Stimulated activated CD8-positive, alpha-beta memory T cell treated with anti-CD3 and anti-CD28 coated beads, Interleukin-4, amount 100 ng/mL, for 48 hours (primary cell): ENCODE results near the gene RAD23B.
"Not testable (repeated sequence)": the region's sequence is repeated elsewhere in the genome, so short reads cannot be mapped to it uniquely, and the experiment has no call there.

Source experiments
- DNase-seq: peaks from one replicate; pipeline ENCODE4 v3.0.0-alpha.2; 2020

The RAD23B gene

DNA sequence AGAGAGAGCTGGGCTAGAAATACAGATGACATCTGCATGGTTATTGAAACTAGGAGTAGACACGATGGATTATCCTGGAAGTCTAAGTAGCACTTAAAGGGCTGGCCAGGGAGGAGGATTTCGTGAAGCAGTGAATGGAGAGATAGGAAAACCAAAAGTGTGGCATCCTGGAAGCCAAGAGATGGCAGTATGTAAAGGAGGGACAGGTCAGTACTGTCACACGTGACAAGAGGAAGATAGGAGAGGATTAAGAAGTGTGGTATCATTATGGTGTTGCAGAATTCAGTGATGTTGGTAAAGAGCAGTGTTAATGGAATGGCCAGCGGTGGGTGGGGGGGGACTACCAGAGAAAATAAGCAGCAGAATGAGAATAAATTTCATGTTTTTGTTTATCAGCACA is 11.7 kb downstream of the RAD23B start:
- DNase-seq: no peak

DNA sequence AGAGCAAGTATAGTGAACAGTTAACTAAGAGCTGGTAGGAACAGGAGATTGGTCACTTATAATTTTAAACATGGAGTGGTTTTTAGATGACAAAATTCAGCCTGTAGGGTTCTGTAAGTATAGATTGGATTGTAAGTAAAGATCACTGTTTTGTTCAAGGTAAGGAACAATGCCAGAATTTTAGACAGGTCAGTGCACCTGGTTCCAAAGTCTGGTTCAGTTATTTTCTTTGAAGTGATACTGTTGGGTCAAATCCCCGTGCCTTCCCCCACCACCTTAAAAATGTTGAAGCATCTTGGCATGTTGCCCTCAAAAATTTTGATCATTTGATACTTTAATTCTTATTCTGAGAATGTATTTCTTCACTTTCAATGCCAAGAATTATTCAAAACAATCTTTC is 12.9 kb downstream of the RAD23B start:
- no peak for DNase-seq

DNA sequence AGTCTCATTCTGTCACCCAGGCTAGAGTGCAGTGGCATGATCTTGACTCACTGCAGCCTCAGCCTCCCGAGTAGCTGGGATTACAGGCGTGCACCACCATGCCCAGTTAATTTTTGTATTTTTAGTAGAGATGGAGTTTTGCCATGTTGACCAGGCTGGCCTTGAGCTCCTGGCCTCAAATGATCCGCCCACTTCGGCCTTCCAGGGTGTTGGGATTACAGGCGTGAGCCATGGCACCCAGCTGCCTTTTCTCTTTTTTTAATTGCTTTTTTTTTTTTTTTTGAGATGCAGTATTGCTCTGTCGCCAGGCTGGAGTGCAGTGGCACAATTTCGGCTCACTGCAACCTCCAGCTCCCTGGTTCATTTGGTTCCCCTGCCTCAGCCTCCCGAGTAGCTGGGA is 13.5 kb downstream of the RAD23B start:
- not testable (repeated sequence) for DNase-seq

DNA sequence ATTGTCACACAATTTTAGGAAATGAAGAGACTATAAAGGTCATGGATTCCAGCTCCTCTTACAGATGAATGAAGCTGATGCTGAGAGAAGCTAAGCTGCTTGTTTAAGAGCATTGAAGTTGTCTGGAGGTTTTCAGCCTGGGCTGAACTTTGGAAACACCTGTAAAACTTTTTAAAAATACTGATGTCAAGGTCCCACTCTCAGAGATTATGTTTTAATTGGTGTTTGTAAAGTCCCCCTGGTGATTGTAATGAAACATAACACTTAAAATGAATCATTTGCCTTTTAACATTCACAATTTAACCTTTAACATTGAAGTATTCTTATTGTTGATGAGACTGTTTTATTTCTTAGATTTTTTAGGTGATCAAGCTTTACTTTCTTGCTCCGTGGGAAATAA is 16.4 kb downstream of the RAD23B start:
- no peak for DNase-seq

DNA sequence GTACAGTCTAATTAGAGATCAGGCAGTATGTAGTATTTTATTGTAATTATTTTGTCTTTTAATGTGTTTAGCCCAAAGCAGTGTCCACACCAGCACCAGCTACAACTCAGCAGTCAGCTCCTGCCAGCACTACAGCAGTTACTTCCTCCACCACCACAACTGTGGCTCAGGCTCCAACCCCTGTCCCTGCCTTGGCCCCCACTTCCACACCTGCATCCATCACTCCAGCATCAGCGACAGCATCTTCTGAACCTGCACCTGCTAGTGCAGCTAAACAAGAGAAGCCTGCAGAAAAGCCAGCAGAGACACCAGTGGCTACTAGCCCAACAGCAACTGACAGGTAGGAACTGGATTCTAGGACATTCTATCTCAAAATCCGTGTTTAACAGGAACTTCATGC is 23.2 kb downstream of the RAD23B start:
- DNase-seq: no peak

DNA sequence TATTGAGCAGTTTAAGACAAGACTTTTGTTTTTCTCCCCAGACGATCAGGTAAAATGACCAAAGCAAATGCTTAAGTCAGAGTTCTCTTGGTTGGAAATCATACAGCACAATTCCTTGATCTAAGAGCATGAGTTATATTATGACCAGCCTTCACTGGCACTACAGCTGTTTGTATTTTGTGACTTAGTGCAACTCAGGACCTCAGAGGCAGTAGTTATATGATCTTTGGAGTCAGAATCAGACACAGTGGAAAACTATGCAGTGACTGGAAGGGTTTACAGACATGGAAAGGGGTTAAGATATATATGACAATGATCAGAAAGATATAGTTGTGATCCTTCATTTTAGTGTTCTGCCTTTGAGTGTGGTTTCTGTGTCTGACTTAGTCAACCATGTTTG is 24.3 kb downstream of the RAD23B start:
- no peak for DNase-seq

DNA sequence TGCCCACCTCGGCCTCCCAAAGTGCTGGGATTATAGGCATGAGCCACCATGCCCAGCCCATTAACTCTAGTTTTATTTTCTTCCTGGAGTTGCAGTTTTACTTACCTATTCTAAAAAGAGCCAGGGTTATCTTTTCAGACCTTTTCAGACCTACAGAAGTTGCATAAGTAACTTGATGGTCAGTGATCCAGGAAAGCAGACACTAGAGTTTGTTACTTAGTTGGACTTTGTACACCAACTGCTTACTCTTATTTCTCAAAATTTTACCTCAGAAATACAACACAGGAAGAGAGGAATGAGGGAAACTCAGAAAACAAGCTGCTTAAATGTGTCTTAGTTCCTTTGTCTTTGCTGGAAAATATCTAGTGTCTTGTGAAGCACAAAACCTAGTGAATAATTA is 25.4 kb downstream of the RAD23B start:
- DNase-seq: no peak

DNA sequence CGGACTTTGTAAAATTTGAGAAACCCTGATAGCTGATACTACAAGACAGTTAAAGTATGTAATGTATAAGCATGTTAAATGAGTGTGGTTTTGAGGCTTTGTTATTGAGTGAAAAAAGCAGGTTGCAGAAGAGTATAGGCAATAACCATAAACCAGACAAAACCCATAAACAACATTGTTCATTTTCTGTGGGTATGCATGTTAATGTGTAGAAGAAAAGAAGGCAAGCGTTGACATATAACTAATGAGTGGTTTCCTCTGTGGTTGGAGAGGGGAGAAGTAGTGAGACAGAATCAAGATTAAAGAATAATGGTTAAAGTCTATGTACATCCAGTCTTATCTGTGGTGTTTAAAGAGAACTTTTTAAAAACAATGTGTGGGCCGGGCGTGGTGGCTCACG is 26.2 kb downstream of the RAD23B start:
- no peak for DNase-seq

DNA sequence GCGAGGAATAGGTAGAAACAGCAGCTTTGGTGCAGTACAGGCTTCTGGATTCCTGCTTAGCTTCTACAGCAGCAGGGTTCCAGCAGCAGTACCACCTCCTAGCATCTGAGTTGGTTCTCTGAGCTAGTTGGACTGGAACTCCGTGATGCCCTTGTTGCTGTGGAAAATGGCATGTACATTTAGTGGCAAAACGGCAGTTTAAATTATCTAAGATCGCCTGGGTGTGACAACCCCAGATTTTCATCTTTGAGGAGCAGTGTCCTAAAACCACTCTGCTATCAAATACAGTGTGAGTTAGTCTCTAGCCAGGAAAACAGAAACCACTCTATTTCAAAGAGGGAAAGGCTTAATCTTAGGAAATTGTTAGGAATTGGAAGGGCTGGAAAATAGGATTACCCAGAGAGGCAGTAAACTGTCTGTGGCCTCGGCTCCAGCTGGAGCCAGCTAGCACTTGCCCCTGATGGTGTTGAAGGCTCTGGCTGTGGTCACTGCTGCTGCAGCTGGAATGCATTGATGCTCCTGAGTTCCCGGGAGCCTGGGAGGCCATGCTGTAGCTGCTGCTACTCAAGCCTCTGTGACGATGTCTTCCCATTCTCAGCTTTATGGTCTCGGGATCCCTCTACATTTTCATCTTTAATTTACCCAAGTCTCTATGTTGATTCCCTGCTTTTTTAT is 29.4 kb downstream of the RAD23B start:
- DNase-seq: no peak

DNA sequence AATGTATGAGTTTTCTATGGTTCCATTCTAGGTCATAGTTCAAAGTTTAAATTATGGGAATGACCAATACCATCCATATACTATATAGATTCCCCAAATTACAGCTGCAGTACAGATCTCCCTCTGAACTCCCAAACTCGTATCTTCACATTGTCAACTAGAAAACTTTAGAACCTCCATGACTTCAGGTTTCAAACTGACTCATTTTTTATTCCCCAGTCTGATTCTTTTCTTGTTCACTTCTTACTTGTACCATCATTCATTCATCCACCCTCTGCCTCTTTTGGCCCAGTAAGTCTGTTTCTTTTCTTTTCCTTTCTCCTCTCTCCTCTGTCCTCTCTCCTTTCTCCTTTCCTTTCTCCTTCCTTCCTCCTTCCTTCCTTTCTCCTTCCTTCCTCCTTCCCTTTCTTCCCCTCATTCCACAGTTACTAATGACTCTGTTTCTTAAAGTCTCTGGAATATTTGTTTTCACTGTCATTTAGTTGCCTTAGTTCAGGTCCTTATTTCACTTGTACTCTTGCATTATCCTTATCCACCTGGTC is 30.5 kb downstream of the RAD23B start:
- DNase-seq: no peak

DNA sequence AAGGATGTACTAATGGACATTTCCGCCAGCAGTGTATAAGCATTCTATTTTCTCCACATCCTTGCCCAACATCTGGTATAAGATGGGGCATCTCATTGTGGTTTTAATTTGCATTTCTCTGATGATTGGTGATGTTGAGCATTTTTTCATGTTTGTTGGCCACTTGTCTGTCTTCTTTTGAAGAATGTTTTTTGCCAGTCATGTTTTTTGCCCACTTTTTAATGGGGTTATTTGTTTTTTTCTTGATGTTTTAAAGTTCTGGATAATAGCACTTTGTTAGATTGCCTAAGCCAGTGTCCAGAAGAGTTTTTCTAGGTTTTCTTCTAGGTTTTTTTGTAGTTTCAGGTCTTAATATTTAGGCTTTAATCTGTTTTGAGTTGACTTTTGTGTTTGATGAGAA is 31.7 kb downstream of the RAD23B start:
- no peak for DNase-seq

DNA sequence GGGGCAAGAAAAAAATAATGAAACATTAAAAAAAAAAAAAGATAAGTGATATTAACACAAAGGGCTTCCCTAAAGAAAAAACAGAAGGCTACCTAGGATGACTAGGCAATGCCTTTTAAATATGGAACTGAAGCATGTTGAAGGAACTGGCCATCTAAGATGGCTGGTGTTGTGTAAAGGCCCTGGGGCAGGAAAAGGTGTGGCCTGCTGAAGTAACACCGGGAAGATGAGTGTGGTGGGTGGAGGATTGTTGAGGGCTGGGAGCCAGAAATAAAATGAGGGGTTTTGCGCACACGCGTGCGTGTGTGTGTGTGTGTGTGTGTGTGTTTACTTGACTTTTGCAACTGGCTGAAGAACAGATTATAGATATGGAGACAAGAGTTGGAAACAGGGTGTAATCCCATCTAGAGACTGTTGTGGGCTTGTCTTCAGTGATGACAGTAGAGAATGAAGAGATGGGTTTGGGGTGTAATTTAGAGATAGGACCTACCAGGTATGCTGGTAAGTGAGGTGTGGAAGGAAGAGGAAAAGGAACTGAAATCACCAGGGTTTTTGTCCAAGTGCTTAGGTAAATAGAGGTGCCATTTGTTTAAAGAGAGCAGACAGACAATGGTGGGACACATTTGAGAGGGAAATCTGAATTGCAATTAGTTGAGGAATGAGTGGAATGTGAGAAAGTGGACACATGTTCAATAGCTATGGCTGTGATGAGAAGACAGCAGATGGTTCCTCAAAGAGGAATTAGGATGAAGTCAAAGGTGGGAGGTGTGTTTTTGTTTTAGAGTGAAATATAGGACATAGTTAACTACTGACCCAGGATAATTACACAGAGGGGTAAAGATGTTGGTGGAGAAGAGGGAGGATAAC is 33.9 kb downstream of the RAD23B start:
- DNase-seq: no peak

DNA sequence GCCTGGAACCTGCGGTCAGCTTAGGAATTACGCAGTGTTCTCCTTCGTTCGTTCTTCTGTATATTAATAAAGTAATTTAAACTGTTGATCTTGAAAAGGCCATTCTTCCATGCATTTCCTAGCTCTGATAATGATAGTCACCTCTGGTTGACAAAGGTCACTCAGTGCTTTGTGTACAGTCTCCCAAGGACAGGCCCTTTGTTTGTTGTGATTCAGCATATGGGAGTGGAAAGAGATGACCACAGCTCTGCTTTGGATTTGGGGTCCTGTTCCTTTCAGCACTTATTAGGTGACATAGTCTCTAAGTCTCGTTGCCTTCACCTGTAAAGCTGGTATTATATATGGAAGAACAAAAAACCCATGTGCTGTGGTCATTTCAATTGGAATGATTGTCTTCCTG is 39.6 kb downstream of the RAD23B start:
- DNase-seq: no peak

DNA sequence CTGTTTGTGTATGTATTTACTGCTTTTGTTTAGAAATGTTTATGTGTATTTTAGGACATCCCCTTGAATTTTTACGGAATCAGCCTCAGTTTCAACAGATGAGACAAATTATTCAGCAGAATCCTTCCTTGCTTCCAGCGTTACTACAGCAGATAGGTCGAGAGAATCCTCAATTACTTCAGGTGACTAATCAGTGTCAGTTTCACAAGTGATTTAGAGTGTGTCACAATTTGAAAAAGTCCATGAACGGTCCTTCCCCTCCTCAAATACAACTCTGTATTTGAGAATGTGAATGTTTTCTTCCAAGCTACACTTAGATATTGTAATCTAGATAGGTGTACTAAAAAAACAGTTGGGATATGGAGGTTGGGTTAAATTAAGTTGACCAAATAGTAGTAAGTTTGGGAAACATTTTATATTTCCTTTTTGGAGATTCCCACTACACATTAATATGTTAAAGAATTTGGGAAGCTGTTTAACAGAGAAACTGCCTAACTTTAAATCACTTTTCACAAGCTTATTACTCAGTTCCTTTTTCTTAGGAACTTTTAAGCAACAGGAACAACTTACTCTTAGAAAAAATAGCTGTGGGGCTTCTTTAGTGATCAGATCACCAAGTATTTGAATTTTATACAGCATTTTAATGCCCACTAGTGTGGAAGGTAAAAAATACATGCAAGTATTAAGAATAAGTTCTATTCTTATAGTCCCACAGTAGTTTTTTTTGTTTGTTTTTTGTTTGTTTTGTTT is 40.9 kb downstream of the RAD23B start:
- no peak for DNase-seq

DNA sequence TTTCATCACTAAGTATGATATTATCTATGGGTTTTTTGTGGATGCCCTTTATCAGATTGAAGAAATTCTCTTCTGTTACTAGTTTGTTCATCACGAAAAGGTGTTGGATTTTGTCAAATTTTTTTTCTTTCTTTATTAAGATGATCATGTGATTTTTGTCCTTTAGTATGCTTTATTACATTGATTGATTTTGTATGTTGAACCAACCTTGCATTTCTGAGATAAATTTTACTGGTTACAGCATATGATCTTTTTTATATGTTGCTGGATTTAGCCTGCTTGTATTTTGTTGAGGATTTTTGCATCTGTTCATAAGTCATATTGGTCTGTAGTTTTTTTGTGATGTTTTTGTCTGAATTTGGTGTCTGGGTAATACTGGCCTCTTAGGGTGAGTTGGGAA is 42.8 kb downstream of the RAD23B start:
- no peak for DNase-seq

DNA sequence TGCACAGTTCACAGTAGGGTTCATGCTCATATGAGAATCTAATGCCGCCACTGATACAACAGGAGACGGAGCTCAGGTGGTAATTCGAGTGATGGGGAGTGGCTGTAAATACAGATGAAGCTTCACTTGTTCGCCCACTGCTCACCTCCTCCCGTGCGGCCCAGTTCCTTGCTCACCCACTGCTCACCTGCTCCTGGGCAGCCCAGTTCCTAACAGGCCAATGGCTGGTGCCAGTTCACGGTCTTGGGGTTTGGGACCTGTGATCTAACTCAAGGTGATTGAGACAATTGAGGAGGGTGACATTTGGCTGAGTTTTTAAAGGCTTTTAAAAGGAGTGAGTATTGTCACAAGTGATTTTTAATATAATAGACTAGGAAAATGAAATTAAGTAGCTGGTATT is 45.4 kb downstream of the RAD23B start:
- DNase-seq: no peak

DNA sequence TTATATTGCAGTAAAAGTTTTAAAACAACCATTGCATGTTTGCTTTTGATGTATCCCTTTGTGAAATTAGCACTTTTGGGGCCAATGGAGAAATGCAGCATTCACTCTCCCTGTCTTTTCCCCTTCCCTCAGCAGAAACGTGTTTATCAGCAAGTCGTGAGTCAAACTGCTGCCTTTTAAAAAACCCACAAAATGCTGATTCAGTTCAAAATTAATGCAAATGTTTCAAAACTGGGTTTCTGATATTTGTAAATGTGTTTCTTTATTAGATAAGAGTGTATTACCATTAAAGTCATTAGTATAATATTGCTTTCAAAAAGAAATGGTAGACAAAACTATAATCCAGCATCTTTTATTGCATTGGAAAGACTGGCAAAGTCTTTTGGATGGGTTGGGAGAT is 47.3 kb downstream of the RAD23B start:
- DNase-seq: no peak

DNA sequence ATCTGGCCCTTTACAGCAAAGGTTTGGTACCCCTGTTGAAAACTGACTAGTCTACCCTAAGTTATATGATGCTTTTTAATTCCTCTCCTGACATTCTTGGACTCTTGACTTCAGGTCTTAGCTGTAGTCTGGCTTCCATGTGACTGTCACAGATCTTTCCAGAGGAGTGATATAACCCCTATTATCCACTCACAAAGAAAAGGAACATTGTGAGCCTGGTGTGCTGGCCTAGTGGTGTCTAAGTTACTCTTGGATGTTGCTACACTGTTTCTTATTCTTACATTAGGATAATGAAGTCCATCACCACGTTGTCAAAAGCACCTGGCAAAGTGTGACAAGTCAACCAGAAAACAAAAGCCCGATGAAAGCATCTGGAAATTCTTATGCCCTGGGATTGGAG is 49.8 kb downstream of the RAD23B start:
- no peak for DNase-seq

DNA sequence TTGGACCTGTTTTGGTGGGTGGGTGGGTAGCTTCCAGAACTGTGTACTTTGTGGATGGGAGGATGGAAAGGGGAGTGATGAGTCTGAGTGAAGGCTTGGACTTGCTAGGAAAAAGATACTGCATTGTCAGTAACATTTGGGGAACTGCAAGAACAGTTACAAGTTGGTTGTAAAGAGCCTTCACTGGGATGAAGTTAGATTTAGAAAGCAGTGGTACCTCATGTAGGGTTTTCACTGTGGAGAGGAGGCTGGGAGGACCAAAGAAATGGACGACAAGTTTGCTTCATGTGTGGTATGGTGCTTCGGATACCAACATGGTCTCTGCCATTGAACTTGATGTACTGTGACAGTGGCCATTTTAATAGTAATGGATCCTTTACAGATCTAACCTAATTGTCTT is 50.3 kb downstream of the RAD23B start:
- no peak for DNase-seq

DNA sequence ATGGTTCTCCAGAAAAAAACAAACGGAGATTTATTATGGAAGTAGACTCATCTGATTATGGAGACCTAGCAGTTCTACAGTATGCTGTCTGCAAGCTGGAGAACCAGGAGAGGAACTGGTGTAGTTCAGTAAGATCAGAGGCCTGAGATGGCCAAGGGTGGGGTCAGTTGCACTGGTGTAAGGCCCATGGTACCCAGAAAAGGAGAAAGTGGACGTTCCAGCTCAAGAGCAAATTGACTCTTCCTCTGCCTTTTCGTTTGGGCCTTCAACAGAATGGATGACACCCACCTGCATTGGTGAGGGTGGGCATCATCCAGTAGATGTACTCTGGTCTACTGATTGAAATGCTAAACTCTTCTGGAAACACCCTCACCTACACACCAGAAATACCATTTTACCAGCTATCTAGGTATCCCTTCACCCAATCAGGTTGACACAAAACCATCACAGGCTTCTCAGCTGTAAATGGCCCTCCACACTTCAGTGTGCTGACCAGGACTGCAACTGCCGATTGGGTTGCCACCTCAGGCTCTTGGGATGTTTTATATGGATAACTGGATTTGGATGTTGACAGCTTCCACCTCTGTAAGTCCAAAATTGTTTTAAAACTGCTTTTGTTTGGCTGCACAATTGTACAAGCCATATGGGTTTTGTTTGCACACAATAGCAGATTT is 51.2 kb downstream of the RAD23B start:
- no peak for DNase-seq

DNA sequence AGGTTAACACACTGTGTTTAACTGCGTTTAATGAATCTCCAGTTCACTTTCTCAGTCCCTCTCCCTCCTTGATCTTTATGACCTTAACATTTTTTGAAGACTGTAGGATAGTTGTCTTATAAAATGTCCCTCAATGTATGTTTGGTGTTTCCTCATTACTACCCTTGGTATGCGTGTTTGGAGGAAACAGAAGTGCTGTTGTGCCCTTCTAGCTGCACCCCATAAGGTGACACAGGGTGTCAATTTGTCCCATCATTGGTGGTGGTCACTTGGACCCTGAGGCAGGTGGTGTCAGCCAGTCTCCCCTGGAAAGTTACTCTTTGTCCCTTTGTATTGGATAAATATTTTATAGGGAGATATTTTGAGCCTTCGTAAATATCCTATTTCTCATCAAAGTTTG is 52.3 kb downstream of the RAD23B start:
- DNase-seq: no peak

DNA sequence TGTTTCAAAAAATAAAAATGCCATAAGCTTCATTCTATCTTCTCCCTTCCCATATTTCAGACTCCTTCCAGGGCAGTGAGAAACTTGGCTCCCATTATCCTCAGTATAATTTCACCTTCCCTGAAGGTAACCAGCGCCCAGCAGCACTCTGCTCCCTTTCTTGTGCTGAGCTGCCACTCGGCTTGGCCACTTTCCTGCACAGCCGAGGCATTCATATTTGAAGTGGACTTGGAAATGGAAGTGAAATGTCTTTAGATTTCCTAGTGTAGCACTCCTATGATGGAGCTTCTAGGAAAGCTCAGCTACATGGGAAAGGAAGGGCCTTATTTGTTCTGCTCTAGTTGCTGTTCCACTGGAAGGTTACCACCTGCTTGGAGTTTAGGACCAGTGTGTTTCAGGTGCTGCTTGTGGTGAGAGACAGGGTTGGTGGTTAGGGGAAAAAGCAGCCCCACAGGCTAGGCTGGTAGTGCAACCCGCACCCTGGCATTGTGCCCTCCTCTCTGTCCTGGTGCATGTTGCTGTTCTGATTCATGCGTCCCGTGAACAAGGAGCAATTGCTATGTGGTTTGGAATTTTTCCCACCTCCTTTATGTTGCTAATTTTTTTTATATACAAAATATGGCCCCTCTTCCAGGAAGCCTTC is 53.8 kb downstream of the RAD23B start:
- DNase-seq: no peak
